Loucy (cell line): ENCODE measurements around the gene CAMTA2.

Experiments
- H2AFZ ChIP-seq: fragments of 200-600 bp; sonication (generic); 2 replicates; pipeline ENCODE4 v1.6.0; 2016; ENCODE audit warnings: antibody characterized with exemption, mild to moderate bottlenecking, low read length, moderate library complexity
- H3F3A ChIP-seq: fragments of 200-600 bp; 2 replicates; pipeline ENCODE4 v1.6.0; 2016; ENCODE audit warnings: antibody characterized with exemption, low read depth, mild to moderate bottlenecking
- H3K27me3 ChIP-seq: fragments of 200-600 bp; sonication (generic); 2 replicates; pipeline ENCODE4 v1.6.1; 2014; ENCODE audit warnings: low read length, mild to moderate bottlenecking; ENCODE audit not compliant: insufficient read depth, poor library complexity, severe bottlenecking
- H3K36me3 ChIP-seq: fragments of 200-600 bp; sonication (generic); 2 replicates; pipeline ENCODE4 v1.6.1; 2016; ENCODE audit warnings: low read length; ENCODE audit not compliant: insufficient read depth
- H3K4me1 ChIP-seq: fragments of 200-600 bp; sonication (generic); 2 replicates; pipeline ENCODE4 v1.5.1; 2014; ENCODE audit warnings: low read length, mild to moderate bottlenecking; ENCODE audit not compliant: insufficient read depth, poor library complexity, severe bottlenecking
- H3K4me2 ChIP-seq: fragments of 200-600 bp; sonication (generic); 2 replicates; pipeline ENCODE4 v1.6.0; 2014; ENCODE audit warnings: antibody characterized with exemption, low read length, low read depth, mild to moderate bottlenecking; ENCODE audit not compliant: poor library complexity, severe bottlenecking
- H3K4me3 ChIP-seq: fragments of 200-600 bp; sonication (generic); 2 replicates; pipeline ENCODE4 v1.5.1; 2014; ENCODE audit warnings: low read length, mild to moderate bottlenecking, mixed read lengths; ENCODE audit not compliant: poor library complexity, severe bottlenecking
- H3K79me2 ChIP-seq: fragments of 200-600 bp; sonication (generic); 2 replicates; pipeline ENCODE4 v1.6.1; 2014; ENCODE audit warnings: low read length; ENCODE audit not compliant: insufficient read depth
- H3K9ac ChIP-seq: fragments of 200-600 bp; sonication (generic); 2 replicates; pipeline ENCODE4 v1.6.0; 2014; ENCODE audit warnings: mild to moderate bottlenecking, low read depth, low read length, moderate library complexity; ENCODE audit not compliant: poor library complexity, severe bottlenecking
- H3K9me2 ChIP-seq: fragments of 200-600 bp; sonication (generic); replicated peaks from 2 replicates; pipeline ENCODE4 v1.6.1; 2016; ENCODE audit warnings: low read depth, low read length, mixed read lengths
- H3K9me3 ChIP-seq: fragments of 200-600 bp; sonication (generic); 2 replicates; pipeline ENCODE4 v1.6.1; 2014; ENCODE audit warnings: mild to moderate bottlenecking, antibody characterized with exemption, low read length, low read depth; ENCODE audit not compliant: insufficient read depth
- H4K20me1 ChIP-seq: fragments of 200-600 bp; sonication (generic); 2 replicates; pipeline ENCODE4 v1.6.0; 2014; ENCODE audit warnings: antibody characterized with exemption, low read length, mild to moderate bottlenecking; ENCODE audit not compliant: insufficient read depth, poor library complexity, severe bottlenecking
- EZH2phosphoT487 ChIP-seq: fragments of 200-600 bp; IDR thresholded peaks from 2 replicates; pipeline ENCODE4 v1.6.1; 2018; ENCODE audit warnings: antibody characterized with exemption, mild to moderate bottlenecking, moderate library complexity, borderline replicate concordance
- TF ChIP-seq, protein P1 (sequence below): fragments of 200-600 bp; sonication (generic); conservative IDR thresholded peaks from 2 replicates; pipeline ENCODE4 v1.5.1; 2014; ENCODE audit warnings: mild to moderate bottlenecking, antibody characterized with exemption, low read length

CAMTA2 gene

DNA sequence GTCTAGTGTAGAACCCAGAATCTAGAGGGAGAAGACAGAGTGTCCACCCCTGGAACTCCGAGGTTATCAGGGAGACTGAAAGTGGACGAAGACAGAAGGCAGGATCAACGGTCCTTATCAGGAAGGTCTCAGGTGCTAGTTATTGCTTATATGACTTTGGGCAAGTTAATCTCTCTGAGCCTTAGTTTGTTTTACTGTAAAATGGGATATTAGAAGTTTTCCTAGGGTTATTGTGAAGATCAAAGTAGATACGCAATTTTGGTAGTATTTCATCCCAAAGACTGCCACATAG lies 46.2 kb downstream of the CAMTA2 start:
- peaks cover 34% of the 10 kb centered on the region for H3K36me3 ChIP-seq
- no peaks in the 10 kb centered on the region for H3K9me2 ChIP-seq
- H3K4me3 ChIP-seq, result peak overlapping the region; percentile 90
- H3K4me2 ChIP-seq, result peak overlapping the region; percentile 96
- H3F3A ChIP-seq, result peaks cover 31% of the 10 kb centered on the region
- H3K9ac ChIP-seq, result peak overlapping the region; percentile 99
- TF ChIP-seq EZH2phosphoT487, result no peak
- TF ChIP-seq, protein P1, sequence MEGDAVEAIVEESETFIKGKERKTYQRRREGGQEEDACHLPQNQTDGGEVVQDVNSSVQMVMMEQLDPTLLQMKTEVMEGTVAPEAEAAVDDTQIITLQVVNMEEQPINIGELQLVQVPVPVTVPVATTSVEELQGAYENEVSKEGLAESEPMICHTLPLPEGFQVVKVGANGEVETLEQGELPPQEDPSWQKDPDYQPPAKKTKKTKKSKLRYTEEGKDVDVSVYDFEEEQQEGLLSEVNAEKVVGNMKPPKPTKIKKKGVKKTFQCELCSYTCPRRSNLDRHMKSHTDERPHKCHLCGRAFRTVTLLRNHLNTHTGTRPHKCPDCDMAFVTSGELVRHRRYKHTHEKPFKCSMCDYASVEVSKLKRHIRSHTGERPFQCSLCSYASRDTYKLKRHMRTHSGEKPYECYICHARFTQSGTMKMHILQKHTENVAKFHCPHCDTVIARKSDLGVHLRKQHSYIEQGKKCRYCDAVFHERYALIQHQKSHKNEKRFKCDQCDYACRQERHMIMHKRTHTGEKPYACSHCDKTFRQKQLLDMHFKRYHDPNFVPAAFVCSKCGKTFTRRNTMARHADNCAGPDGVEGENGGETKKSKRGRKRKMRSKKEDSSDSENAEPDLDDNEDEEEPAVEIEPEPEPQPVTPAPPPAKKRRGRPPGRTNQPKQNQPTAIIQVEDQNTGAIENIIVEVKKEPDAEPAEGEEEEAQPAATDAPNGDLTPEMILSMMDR, result no peak
- peaks cover 59% of the 10 kb centered on the region for H4K20me1 ChIP-seq
- H3K4me1 ChIP-seq, result peaks cover 72% of the 10 kb centered on the region
- H3K9me3 ChIP-seq, result no peaks in the 10 kb centered on the region
- no peak overlapping the region for H2AFZ ChIP-seq
- H3K79me2 ChIP-seq, result peaks cover 87% of the 10 kb centered on the region
- no peaks in the 10 kb centered on the region for H3K27me3 ChIP-seq

DNA sequence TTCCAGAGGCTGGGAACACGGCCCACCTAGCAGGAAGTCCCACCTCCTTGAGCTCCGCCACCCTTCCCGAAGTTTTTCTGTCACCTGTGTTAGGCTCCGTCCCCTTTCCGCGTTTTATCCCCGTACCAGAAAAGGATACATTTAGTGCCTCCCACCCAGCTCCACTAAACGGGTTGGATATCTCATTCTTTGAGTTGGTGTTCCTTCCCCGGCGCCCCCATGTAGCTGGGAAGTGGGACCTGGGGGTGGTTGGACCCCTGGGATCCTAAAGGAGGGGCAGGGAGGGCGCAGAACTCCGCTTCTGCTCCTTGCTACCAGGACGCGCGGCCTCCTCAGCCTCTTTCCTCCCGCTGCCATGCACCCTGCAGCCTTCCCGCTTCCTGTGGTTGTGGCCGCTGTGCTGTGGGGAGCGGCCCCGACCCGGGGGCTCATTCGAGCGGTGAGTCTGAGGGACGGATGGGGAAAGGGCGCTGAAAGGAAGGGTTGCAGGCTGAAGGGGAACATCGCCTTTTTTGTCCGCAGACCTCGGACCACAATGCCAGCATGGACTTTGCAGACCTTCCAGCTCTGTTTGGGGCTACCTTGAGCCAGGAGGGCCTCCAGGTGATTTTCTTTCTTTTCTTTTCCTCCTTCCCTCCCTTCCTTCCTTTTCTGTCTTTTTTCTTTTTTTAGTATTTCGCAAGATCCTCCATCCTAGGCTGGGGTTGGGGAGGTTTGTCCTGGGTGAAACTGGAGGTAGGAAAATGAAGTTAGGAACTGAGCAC lies 46.7 kb downstream of the CAMTA2 start:
- Histone ChIP-seq H3K4me1 (peaks cover 77% of the 10 kb centered on the region), H3K9ac (peak overlapping the region; percentile 99), H4K20me1 (peaks cover 54% of the 10 kb centered on the region), H3K9me3 (no peaks in the 10 kb centered on the region), H3F3A (peaks cover 29% of the 10 kb centered on the region), H2AFZ (peak overlapping the region; percentile 61; the same call in 1 of the 2 replicates), H3K4me2 (peak overlapping the region; percentile 96), H3K27me3 (no peaks in the 10 kb centered on the region), H3K79me2 (peaks cover 85% of the 10 kb centered on the region), H3K9me2 (no peaks in the 10 kb centered on the region), H3K4me3 (peak overlapping the region; percentile 90), H3K36me3 (peaks cover 31% of the 10 kb centered on the region)
- no peak for TF ChIP-seq EZH2phosphoT487
- TF ChIP-seq, protein P1, result no peak

DNA sequence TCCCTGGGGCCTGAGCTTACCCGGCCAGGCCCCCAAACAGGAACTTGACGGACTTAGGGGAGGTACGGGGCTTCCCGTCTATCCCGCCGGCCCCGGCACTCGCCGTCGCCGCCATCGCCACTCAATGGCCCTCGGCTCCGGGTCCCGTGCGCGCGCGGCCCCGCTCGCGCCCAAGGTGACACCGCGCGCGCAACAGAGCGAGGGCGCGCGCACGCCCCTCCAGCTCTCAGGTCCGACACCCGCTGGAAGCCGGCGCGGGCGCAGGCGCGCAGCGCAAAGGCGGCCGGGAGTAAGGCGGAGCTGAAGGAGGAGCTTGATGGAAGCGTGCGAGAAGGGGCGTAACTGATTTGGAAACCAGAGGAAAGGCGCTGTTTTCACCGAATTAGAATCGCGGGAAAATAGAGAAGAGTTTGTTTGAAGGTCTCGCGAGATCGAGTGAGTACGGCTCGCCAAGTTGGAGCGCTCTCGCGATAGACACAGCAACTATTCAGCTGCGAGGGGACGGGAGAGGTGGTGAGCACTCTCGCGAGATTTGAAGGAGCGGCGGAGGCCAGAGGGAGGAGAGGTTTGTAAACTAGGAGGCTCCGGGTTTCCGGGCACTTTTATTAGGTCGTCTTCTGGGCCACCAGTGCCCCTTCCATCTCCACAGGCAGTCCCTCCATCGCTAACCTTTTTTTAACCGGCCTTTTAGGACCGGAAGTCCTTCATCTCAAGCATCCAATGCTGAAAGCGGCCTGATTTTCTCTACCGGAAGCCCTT lies 47.5 kb downstream of the CAMTA2 start, which contains the start of the genes RNF167 and SLC25A11:
TSS of gene RNF167 (plus strand) at position 473 of the 759 bp plus-strand sequence. CDS start 642 bp downstream, outside the sequence.
TSS of gene SLC25A11 (minus strand) at position 251 of the 759 bp plus-strand sequence. CDS start at position 115, 136 bp downstream.
- peaks cover 23% of the 10 kb centered on the region; the same call in 1 of the 2 replicates for H3K36me3 ChIP-seq
- no peaks in the 10 kb centered on the region for H3K27me3 ChIP-seq
- H3K79me2 ChIP-seq, result peaks cover 78% of the 10 kb centered on the region
- H3F3A ChIP-seq, result peaks cover 22% of the 10 kb centered on the region
- peak within 1 kb of the TSS; percentile 99 for H3K9ac ChIP-seq
- peak within 1 kb of the TSS; percentile 67 for H2AFZ ChIP-seq
- peak within 1 kb of the TSS; percentile 98 for H3K4me2 ChIP-seq
- no peaks in the 10 kb centered on the region for H3K9me2 ChIP-seq
- no peaks in the 10 kb centered on the region for H3K9me3 ChIP-seq
- peaks cover 72% of the 10 kb centered on the region for H3K4me1 ChIP-seq
- H3K4me3 ChIP-seq, result peak within 1 kb of the TSS; percentile 90
- TF ChIP-seq, protein P1, result no peak
- TF ChIP-seq EZH2phosphoT487, result no peak
- H4K20me1 ChIP-seq, result peaks cover 46% of the 10 kb centered on the region
